ENCODE data around the gene WBP1L.
A peak's percentile ranks its signal among the peaks of the same experiment; 100 is the strongest.

Gene WBP1L

DNA sequence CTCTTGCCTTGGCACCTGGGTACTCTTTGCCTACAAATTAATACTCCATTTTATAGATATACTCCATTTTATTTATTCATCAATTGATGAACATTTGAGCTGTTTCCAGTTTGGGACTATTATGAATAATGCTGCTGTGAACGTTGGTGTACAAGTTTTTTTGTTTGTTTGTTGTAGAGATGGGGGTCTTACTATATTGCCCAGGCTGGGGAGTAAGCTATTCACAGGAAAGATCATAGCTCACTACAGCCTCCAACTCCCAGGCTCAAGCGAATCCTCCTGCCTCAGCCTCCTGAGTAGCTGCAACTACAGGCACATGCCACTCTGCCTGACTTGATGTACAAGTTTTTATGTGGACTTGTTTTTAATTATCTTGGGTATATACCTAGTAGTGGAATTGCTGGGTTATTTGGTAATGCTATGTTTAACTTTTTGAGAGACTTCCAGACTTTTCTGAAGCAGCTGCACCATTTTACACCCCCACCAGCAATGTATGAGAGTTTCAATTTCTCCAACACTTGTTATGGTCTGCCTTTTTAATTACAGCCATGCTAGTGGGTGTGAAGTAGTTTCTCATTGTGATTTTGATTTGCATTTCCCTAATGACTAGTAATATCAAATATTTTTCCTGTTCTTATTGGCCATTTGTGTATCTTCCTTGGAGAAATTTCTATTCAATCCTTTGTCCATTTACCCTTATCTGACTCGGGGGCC is 15.9 kb downstream of the WBP1L start:
- DNase-seq (ENCODE audit: low read depth): no peak

- no peak for DNase-seq (ENCODE audit: low read depth)
Observed at GRCh38 chr10:102761981-102762380, 18.2 kb downstream of the WBP1L start.

DNA sequence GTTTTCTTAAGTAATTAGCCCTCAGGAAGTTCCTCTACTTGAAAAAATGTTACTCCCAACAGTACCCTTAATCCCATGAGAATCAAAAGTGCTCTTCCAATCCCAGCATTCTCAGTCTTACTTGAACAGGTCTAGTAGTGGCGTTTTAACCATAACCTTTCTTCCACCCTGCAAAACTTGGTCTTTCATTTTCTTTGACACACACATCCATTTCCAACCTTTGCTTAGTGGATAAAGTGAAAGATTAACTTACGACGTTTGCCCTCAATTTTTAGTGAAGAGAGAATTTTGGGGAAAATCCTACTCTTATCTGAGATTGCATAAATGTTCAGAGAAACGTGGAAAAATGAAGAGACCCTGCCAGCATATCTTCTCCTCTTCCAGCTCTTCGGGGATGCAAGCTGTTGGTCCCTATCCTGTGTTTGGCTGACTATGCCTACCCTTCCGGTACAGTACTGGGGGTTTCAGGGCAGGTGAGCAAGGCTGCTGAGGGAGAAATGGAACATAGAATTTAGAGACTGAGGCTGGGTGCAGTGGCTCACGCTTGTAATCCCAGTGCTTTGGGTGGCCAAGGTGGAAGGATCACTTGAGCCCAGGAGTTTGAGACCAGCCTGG is 18.8 kb downstream of the WBP1L start:
- DNase-seq (ENCODE audit: low read depth): no peak

DNA sequence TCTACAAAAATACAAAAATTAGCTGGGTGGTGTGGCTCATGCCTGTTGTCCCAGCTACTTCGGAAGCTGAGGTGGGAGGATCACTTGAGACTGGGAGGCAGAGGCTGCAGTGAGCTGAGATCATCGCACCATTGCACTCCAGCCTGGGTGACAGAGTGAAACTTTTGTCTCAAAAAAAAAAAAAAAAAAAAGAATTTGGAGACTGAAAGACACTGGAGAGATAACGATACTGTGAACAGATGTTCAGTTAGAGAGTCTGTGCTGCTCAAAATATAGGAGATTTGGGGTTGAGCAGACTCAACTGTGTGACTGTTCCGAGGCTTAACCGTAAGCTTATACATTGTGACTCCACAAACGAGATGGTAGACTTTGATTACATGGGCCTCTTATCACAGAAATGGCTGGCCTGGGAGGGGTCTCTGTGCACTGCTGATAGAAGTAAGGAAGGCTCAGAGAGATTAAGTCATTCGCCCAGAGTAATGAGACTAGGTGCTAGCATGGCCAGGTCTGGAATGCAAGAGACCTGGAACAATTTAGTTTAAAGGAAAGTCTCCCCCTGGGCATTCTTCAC is 19.4 kb downstream of the WBP1L start:
- no peak for DNase-seq (ENCODE audit: low read depth)

DNA sequence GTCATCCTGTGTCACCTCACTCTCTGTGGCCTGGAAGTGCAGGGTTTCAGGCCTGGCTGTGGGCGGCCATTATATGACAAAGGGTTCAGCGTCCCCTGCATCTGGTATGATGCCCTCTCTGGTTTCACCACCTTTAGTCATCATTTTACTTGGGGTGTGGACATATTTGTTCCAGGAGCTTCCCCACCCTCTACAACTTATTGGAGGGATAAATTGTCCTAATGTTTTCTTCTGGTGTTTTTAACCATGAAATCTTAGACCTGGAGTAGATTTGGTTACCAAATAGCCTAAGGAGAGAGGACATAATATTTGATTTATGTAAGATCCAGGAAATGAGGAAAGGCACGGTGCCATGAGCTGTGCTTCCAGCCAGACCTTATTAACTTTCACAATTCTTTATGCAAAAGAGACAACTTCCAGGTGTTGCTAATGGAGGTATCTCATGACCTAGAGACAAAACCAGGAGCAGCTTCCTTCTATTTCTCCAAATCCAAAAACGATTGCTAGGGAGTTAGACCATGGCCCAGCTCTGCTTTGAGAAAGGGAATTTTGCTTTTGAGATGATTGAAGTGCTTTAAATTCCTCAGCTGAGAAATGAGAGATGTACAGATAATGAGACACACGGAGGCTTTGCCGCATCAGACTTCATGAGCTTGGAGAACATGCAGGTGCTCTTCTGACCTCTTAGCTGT is 20.9 kb downstream of the WBP1L start:
- DNase-seq (ENCODE audit: low read depth): no peak

DNA sequence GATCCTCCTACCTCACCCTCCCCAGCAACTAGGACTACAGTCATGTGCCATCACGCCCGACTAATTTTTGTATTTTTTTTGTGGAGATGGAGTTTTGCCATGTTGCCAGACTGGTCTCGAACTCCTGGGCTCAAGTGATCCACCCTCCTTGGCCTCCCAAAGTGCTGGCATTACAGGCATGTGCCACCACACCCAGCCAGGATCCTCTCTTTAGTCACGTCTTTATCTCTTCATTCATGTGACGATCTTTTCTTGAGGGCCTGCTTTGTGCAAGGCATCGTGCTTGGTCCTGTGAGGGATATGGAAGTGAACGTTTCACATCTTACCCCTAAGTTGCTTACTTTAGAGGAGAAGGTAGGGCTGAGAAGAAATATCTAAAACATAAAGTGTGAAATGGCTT is 21.6 kb downstream of the WBP1L start:
- no peak for DNase-seq (ENCODE audit: low read depth)

DNA sequence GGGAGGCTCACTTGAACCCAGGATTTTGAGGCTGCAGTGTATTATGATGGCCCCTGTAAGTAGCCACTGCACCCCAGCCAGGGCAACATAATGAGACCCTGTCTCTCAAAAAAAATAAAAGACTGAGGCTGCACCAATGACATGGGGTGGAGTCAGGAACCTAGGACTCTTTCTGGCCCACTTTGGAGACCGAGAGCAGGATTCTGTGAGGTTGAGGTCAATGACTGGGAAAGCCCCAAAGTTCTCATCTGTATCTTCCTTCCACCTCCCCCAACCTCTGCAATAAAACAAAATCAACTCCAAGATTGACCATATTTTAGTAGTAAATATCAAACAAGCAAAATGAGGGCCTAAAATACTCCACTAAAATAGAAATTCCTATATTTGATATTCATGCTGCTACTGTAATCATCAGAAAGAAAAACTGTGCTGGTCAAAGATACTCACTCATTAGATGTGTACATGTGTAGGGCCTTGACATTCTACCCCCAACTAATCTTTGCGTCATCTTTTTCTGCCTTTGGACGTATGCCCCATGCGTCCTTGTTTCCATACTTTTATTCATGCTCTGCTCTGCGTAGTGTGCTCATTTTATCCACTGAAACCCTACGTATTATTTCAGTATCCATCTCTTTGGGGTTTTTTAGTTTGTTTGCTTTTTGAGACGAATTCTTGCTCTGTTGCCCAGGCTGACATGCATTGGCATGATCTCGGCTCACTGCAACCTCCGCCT is 23.8 kb downstream of the WBP1L start:
- DNase-seq (ENCODE audit: low read depth): no peak

DNA sequence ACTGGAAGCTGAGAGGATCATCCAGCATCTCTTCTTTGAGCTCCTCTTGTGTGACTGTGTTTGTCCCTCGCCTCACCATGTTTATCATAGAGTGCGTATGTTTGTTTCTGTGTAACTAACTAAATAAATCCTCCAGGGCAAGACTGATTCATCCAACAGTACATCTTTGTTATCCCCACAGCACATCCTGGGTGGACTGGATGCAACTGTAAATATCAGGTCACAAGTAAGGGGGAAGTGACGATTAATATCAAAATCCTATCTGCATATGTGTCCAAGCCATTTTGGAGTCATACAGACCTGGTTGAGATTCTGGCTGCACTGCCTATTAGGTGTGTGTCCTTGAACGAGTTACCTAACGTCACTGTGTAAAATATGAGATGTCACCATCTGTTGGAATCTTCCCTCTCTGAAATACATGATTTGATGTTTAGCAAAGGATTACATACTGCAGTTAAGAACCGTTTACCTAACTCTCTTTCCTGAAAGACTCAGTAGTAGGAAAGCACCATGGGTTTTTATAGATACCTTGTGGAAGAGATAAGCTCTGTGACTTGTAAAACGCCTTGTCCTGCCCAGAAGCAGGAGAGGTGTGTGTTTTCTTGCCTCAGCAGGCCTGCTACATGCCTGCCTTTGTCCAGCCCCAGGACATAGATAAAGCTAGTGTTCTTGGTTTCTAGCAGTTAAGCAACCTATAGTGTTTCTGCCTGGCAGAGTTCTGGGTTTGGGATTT is 25.8 kb downstream of the WBP1L start:
- DNase-seq (ENCODE audit: low read depth): no peak

GRCh38 chr10:102770108-102770482 is 26.3 kb downstream of the WBP1L start:
- no peak for DNase-seq (ENCODE audit: low read depth)

GRCh38 chr10:102770792-102771191 is 27.0 kb downstream of the WBP1L start:
- DNase-seq (ENCODE audit: low read depth): no peak

DNA sequence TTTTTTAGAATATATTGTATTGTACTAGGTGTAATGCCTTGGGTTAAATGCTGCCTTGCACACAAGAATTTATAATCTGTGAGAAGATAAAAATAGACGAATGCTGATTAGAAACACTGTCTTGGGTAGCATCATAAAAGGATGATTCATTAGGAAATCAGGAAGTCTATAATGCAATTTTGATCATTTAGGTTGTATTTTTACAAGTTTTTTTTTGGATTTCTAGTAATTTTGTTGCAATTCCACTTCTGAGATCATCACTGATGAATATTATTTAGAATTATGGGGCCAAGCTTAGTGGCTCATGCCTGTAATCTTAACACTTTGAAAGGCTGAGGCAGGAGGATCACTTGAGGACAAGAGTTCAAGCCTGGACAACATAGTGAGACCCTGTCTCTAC is 29.6 kb downstream of the WBP1L start:
- DNase-seq (ENCODE audit: low read depth): no peak

DNA sequence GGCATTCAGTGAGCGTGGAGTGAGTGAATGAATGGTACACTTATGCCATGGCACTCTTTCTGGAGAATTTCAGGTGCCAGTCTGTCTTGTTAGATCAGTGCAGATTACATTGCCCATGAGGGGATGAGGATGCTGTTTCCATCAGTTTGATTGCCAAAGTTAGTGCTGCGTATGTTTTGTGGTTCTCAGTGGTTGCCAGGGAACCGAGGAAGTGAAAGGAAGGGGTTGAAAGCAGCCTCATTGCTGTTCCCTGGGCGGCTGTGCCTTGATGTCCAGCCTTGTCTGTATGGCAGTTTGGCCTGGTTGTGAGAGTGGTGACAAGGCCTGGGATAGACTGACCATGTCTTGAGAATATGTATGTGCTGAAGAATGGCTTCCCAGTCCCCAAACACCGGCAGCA is 30.2 kb downstream of the WBP1L start:
- no peak for DNase-seq (ENCODE audit: low read depth)

DNA sequence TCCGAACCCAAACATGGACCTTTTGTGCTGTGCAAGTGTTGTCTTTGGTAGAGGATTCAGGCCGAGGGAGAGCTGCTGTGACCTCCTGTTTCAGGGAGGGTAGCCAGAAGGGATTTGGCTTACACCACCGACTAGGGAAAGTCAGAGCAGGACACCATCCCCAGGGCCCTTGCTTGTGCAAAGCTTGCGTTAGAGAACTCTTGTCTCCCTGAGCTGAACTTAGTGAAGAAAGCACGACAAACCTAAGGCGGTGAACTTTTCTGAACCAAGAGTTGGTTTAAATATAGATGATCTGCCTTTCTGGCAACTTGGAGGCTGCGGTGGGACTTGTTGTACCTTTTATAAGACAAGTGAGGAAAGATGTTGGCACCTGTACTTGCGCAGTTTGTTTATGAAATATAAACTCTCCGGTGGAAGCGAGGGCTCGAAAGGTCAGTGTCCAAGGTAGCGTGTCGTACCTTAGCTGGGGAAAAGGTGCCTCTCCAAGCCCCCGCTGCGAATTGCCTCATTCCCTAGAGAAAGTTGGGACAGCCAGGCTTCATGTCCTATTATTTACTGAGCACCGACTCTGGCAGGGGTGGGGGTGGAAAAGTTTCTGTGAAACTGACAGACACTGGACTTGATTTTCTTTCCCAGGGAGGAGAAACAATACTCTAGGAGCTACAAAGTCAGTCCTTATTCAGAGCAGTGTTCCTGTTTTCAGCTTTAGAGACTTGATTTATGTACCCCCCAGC is 31.6 kb downstream of the WBP1L start:
- DNase-seq (ENCODE audit: low read depth): no peak

- DNase-seq (ENCODE audit: low read depth): no peak
Observed at GRCh38 chr10:102775935-102776669, 32.4 kb downstream of the WBP1L start.

- DNase-seq (ENCODE audit: low read depth): peak; percentile 62
Observed at GRCh38 chr10:102776779-102777456, 33.2 kb downstream of the WBP1L start.

- DNase-seq (ENCODE audit: low read depth): no peak
Observed at GRCh38 chr10:102777711-102778453, 34.1 kb downstream of the WBP1L start.

DNA sequence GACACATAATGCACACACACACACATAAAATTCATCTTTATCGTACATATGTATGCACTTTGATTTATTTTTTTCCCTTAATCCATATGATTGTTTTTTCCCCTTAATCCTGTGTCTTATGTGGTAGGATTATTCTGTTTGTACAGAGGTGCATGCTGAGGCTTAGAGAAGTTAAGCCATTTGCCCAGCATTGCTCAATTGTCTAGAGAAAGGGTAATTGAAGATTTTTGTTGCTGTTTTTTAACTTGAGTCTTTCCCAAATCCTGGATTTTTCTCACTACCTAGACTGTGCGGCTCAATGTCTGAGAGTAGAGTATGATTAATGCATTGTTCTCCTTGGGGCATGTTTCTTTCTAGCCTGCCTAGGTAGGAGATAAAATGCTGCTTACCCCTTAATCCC is 35.0 kb downstream of the WBP1L start:
- DNase-seq (ENCODE audit: low read depth): no peak

DNA sequence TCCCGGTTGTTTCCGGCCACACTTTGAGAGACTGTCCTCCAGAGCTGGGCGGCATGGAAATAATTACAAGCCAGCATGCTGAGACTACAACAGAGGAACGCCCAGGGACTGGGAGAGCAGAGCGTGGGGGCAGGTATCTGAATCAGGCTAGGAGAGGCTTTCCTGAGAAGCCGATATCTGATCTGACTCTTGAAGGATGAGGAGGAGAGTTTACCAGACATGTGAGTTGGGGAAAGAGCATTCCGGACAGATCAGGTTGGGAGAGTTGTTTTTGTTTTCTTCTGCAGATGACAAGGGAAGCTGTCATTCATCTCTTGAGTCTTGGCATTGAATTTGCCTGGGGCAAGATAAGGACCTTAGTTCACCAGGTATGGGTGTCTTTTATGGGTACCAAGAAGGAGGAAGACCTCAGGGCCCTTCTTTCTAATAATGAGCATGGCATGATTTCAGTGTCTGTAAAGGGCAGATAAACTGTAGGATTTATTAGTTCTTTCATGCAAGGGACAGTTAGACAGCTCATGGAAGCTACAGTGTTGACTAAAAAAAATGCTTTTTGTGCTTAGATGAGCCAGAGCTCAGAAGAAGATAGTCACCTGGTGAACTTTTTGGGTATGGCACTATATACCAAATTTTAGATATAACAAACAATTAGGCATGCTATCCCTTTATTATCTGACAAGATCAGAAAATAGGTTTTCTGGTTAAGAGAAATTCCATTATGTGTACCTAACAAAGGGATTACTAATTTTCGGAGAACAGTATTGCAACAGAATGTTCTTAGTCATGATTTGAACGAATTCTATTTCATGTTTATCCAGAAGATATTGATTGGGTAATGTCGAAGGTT is 36.2 kb downstream of the WBP1L start:
- DNase-seq (ENCODE audit: low read depth): no peak

All from HS-27A (cell line).